SK-N-SH treated with all-trans-retinoic acid at 6 μM for 48 hours (cell line): ENCODE data around the gene FAM20A.

Experiments
- ATAC-seq: fragments of 200-7000 bp; cut with Tn5 transposase; 3 replicates; pipeline ENCODE4 v1.9.1; 2020; ENCODE audit warnings: mild to moderate bottlenecking, moderate library complexity
- ARNTL ChIP-seq: fragments of 450-650 bp; formaldehyde crosslinking; IDR thresholded peaks from 2 replicates; pipeline ENCODE4 v1.5.0; 2020; ENCODE audit warnings: low read depth, mild to moderate bottlenecking, moderate library complexity, borderline replicate concordance
- BACH2 ChIP-seq: fragments of 250-450 bp; sonication (Bioruptor Pico); IDR thresholded peaks from 2 replicates; pipeline ENCODE4 v1.9.0; 2021; ENCODE audit warnings: mild to moderate bottlenecking, borderline replicate concordance
- CSDC2 ChIP-seq: fragments of 250-450 bp; sonication (Bioruptor Pico); IDR thresholded peaks from 2 replicates; pipeline ENCODE4 v1.5.0; 2020; ENCODE audit warnings: mild to moderate bottlenecking, moderate library complexity
- ESRRG ChIP-seq: fragments of 250-450 bp; sonication (Bioruptor Pico); IDR thresholded peaks from 2 replicates; pipeline ENCODE4 v1.6.1; 2021; ENCODE audit warnings: mild to moderate bottlenecking
- ISL1 ChIP-seq: fragments of 250-450 bp; sonication (Bioruptor Pico); IDR thresholded peaks from 2 replicates; pipeline ENCODE4 v2.1.2; 2022; ENCODE audit warnings: mild to moderate bottlenecking, moderate library complexity
- OSR1 ChIP-seq: fragments of 250-450 bp; sonication (Bioruptor Pico); IDR thresholded peaks from 2 replicates; pipeline ENCODE4 v1.8.0; 2022; ENCODE audit warnings: moderate library complexity, mild to moderate bottlenecking, inconsistent platforms
- PPARA ChIP-seq: fragments of 250-450 bp; sonication (Bioruptor Pico); IDR thresholded peaks from 2 replicates; pipeline ENCODE4 v1.5.0; 2020; ENCODE audit warnings: mild to moderate bottlenecking, borderline replicate concordance
- RARB ChIP-seq: fragments of 250-450 bp; sonication (Bioruptor Pico); IDR thresholded peaks from 2 replicates; pipeline ENCODE4 v1.8.0; 2021; ENCODE audit warnings: mild to moderate bottlenecking, moderate library complexity
- SNAI2 ChIP-seq: fragments of 250-450 bp; sonication (Bioruptor Pico); IDR thresholded peaks from 2 replicates; pipeline ENCODE4 v1.5.0; 2020; ENCODE audit warnings: mild to moderate bottlenecking, moderate library complexity
- TOX ChIP-seq: fragments of 250-450 bp; sonication (Bioruptor Pico); IDR thresholded peaks from 2 replicates; pipeline ENCODE4 v1.8.0; 2021; ENCODE audit warnings: mild to moderate bottlenecking, moderate library complexity, borderline replicate concordance
- ZC3H10 ChIP-seq: fragments of 250-450 bp; sonication (Bioruptor Pico); IDR thresholded peaks from 2 replicates; pipeline ENCODE4 v1.5.1; 2021; ENCODE audit warnings: mild to moderate bottlenecking, moderate library complexity
- ZFP3 ChIP-seq: fragments of 250-450 bp; sonication (Bioruptor Pico); IDR thresholded peaks from 2 replicates; pipeline ENCODE4 v1.5.0; 2020; ENCODE audit warnings: mild to moderate bottlenecking, moderate library complexity
- ZFP30 ChIP-seq: fragments of 450-650 bp; formaldehyde crosslinking; IDR thresholded peaks from 2 replicates; pipeline ENCODE4 v1.5.0; 2022; ENCODE audit warnings: mild to moderate bottlenecking, moderate library complexity
- ZNF565 ChIP-seq: fragments of 450-650 bp; formaldehyde crosslinking; conservative IDR thresholded peaks from 2 replicates; pipeline ENCODE4 v1.5.0; 2020; ENCODE audit warnings: low read depth, mild to moderate bottlenecking, moderate library complexity
- ZNF70 ChIP-seq: fragments of 450-650 bp; formaldehyde crosslinking; IDR thresholded peaks from 2 replicates; pipeline ENCODE4 v1.5.0; 2020; ENCODE audit warnings: mild to moderate bottlenecking, moderate library complexity
- ZNF8 ChIP-seq: fragments of 450-650 bp; formaldehyde crosslinking; IDR thresholded peaks from 2 replicates; pipeline ENCODE4 v1.5.0; 2020; ENCODE audit warnings: mild to moderate bottlenecking, moderate library complexity
- TF ChIP-seq, protein P1 (sequence below): fragments of 250-450 bp; sonication (Bioruptor Pico); IDR thresholded peaks from 2 replicates; pipeline ENCODE4 v1.5.1; 2020; ENCODE audit warnings: low read depth, mild to moderate bottlenecking, moderate library complexity
- TF ChIP-seq, protein P2 (sequence below): fragments of 250-450 bp; sonication (Bioruptor Pico); IDR thresholded peaks from 2 replicates; pipeline ENCODE4 v1.5.0; 2020; ENCODE audit warnings: mild to moderate bottlenecking, moderate library complexity
- TF ChIP-seq, protein P3 (sequence below): fragments of 250-450 bp; sonication (Bioruptor Pico); IDR thresholded peaks from 2 replicates; pipeline ENCODE4 v1.8.0; 2021; ENCODE audit warnings: low read depth, mild to moderate bottlenecking, moderate library complexity, borderline replicate concordance

FAM20A gene

DNA sequence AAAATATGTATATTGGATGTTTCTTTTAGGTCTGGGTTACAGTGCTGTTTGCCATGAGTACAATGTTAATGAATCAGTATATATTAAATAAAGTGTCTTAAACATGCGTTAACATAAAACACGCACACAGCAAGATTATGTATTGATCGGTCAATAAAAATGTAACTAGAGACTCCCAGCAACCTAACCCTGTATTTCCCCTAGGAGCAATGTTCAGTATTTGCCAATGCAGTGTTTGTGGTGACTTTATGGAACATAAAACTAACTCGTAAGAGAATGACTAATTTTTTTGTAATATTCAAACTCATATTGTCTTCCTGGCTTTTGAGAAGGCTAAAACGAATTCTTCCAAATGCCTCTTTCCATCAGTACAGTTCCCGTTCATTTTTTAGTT is 66.5 kb downstream of the FAM20A start:
- TF ChIP-seq ESRRG, result no peak
- TF ChIP-seq PPARA (CRISPR knock-in tag), result no peak
- TF ChIP-seq ISL1 (CRISPR knock-in tag), result no peak
- TF ChIP-seq, protein P1, sequence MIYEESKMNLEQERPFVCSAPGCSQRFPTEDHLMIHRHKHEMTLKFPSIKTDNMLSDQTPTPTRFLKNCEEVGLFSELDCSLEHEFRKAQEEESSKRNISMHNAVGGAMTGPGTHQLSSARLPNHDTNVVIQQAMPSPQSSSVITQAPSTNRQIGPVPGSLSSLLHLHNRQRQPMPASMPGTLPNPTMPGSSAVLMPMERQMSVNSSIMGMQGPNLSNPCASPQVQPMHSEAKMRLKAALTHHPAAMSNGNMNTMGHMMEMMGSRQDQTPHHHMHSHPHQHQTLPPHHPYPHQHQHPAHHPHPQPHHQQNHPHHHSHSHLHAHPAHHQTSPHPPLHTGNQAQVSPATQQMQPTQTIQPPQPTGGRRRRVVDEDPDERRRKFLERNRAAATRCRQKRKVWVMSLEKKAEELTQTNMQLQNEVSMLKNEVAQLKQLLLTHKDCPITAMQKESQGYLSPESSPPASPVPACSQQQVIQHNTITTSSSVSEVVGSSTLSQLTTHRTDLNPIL (CRISPR knock-in tag), result no peak
- no peak for TF ChIP-seq ZNF8 (CRISPR knock-in tag)
- no peak for TF ChIP-seq ZFP30 (CRISPR knock-in tag)
- TF ChIP-seq OSR1 (CRISPR knock-in tag), result no peak
- TF ChIP-seq, all 23 proteins: peak for 0
- no peak for ATAC-seq

DNA sequence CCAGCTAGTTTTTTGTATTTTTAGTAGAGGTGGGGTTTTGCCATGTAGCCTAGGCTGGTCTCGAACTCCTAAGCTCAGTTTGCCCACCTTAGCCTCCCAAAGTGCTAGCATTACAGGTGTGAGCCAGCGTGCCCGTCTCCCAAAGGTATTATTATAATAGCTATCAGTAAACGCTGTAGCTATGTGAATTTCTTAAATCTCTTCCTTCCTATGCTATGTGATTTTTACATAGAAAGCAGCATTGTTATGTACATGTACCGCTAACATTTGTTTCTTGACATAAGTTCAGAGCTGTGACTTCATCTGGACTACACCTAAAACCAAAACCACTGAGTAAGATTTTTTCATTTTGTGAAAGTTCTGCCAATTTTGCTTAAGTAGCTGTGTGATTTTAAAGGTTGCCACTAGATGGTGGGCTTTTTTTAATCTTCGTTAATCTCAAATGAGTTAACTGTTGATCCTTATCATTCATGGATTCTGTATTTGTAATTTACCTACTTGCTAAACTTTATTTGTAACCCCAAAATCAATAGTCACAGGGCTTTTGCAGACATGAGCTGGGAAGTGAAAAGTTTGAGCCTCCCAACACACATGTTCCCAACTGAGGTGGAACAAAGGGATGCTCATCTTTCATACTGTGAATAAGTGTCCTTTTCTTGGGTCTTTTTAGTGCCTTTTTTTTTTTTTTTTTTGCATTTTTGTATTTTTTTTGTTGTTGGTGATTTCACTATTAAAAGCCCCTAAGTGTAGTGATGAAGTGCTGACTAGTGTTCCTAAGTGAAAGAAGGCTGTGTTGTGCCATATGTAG is 67.1 kb downstream of the FAM20A start:
- ATAC-seq, result no peak
- TF ChIP-seq ZNF565 (CRISPR knock-in tag), result no peak
- TF ChIP-seq, protein P2, sequence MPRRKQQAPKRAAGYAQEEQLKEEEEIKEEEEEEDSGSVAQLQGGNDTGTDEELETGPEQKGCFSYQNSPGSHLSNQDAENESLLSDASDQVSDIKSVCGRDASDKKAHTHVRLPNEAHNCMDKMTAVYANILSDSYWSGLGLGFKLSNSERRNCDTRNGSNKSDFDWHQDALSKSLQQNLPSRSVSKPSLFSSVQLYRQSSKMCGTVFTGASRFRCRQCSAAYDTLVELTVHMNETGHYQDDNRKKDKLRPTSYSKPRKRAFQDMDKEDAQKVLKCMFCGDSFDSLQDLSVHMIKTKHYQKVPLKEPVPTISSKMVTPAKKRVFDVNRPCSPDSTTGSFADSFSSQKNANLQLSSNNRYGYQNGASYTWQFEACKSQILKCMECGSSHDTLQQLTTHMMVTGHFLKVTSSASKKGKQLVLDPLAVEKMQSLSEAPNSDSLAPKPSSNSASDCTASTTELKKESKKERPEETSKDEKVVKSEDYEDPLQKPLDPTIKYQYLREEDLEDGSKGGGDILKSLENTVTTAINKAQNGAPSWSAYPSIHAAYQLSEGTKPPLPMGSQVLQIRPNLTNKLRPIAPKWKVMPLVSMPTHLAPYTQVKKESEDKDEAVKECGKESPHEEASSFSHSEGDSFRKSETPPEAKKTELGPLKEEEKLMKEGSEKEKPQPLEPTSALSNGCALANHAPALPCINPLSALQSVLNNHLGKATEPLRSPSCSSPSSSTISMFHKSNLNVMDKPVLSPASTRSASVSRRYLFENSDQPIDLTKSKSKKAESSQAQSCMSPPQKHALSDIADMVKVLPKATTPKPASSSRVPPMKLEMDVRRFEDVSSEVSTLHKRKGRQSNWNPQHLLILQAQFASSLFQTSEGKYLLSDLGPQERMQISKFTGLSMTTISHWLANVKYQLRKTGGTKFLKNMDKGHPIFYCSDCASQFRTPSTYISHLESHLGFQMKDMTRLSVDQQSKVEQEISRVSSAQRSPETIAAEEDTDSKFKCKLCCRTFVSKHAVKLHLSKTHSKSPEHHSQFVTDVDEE (CRISPR knock-in tag), result no peak
- no peak for TF ChIP-seq ZFP3 (CRISPR knock-in tag)
- TF ChIP-seq ZFP30 (CRISPR knock-in tag), result no peak
- no peak for TF ChIP-seq TOX (CRISPR knock-in tag)
- TF ChIP-seq SNAI2 (CRISPR knock-in tag), result no peak
- TF ChIP-seq, protein P1 (CRISPR knock-in tag), result no peak
- TF ChIP-seq PPARA (CRISPR knock-in tag), result no peak
- no peak for TF ChIP-seq RARB
- no peak for TF ChIP-seq ARNTL (CRISPR knock-in tag)
- TF ChIP-seq ISL1 (CRISPR knock-in tag), result no peak
- no peak for TF ChIP-seq ZC3H10 (CRISPR knock-in tag)
- TF ChIP-seq CSDC2 (CRISPR knock-in tag), result no peak
- TF ChIP-seq OSR1 (CRISPR knock-in tag), result no peak
- no peak for TF ChIP-seq BACH2
- TF ChIP-seq, protein P3, sequence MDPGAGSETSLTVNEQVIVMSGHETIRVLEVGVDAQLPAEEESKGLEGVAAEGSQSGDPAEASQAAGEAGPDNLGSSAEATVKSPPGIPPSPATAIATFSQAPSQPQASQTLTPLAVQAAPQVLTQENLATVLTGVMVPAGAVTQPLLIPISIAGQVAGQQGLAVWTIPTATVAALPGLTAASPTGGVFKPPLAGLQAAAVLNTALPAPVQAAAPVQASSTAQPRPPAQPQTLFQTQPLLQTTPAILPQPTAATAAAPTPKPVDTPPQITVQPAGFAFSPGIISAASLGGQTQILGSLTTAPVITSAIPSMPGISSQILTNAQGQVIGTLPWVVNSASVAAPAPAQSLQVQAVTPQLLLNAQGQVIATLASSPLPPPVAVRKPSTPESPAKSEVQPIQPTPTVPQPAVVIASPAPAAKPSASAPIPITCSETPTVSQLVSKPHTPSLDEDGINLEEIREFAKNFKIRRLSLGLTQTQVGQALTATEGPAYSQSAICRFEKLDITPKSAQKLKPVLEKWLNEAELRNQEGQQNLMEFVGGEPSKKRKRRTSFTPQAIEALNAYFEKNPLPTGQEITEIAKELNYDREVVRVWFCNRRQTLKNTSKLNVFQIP (CRISPR knock-in tag), result no peak
- TF ChIP-seq ESRRG, result no peak
- TF ChIP-seq ZNF70 (CRISPR knock-in tag), result no peak
- TF ChIP-seq ZNF8 (CRISPR knock-in tag), result no peak

DNA sequence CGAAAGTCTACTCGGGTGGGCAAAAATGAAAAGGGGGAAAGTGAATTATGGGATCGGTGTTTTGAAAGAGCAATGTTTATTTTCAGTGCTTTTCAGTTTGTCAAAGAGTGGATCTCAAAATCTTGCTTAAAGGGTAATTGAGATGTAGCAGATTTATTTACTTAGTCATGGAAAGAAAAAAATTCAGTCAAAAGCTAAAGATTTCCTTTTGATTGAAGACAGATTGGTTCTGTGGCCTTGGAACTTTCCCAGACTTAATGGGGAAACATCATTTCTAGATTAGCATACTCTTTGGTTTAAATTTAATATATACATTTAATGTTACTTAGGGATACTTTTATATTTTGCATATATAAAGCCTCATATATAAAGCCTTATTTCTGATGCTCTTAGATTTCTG is 68.3 kb downstream of the FAM20A start:
- TF ChIP-seq, protein P3 (CRISPR knock-in tag), result no peak
- TF ChIP-seq ZNF565 (CRISPR knock-in tag) (no peak), ZNF70 (CRISPR knock-in tag) (no peak)
- TF ChIP-seq, protein P1 (CRISPR knock-in tag), result no peak
- ATAC-seq, result no peak
